Inflammatory macrophage (primary cell): ENCODE data around the gene OR2T27.
A peak's percentile ranks its signal among the peaks of the same experiment; 100 is the strongest.
"Not testable (repeated sequence)": the region's sequence is repeated elsewhere in the genome, so short reads cannot be mapped to it uniquely, and the experiment has no call there.

Experiments used
- DNase-seq, 2 donors: peaks; one replicate each; pipeline ENCODE4 v3.0.0-alpha.2; 2020 to 2022

OR2T27 gene

GRCh38 chr1:248640906-248641305 is 14.4 kb downstream of the OR2T27 start:
- not testable (repeated sequence) for DNase-seq

- DNase-seq: not testable (repeated sequence)
Observed at GRCh38 chr1:248639652-248640051, 15.7 kb downstream of the OR2T27 start.

- DNase-seq: not testable (repeated sequence)
Observed at GRCh38 chr1:248636612-248637011, 18.7 kb downstream of the OR2T27 start.

DNA sequence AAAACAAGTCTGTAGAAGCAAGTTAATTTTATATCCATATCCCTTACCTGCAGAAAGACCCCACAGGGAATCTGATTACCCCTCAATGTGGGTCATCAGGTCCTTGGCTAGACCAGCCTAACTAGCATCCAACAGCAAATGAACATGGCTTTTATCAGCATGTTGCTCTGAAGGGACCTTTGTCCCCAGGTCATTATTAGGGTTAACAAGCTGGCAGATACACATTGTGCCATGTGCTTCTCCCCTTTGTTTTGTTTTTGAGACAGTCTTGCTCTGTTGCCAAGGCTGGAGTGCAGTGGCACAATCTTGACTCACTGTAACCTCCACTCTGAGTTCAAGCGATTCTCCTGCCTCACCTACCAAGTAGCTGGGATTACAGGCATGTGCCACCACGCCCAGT is 20.3 kb downstream of the OR2T27 start, which contains the start of gene OR2T11:
Gene OR2T11, minus strand, starts transcription at position 101 of the 400 bp plus-strand sequence. CDS start 7,963 bp downstream, outside the sequence.
- not testable (repeated sequence) for DNase-seq

DNA sequence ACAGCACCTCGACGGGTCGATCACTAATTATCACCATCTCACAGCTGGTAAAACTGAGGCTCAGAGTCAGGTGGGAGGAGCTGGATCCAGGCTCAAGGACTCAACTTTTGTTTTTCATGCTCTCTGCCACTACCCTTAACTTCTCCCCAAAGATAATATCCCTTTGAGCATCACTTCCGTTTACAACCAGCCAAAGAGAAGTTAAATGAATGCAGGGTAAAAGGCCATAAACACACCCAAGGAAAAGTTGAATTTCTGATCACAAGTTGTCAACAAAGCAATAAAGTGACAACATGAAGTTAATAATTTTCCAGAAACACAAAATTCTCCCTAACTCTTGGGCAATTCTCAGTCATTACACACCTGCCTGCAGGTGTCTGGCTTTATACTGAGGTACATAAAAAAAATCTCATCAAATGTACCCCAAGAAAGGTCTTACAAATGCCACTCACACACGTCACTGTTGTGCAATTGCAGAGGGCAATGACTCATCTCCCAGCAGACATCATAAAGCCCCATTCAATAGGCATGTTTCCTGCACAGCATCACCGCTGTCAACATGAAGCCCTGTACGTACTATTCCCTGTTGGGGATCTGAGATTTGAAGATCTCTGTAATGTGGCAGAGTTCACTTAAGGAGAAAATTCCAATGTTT is 23.8 kb downstream of the OR2T27 start:
- peak; percentile 32 to 51 for DNase-seq

DNA sequence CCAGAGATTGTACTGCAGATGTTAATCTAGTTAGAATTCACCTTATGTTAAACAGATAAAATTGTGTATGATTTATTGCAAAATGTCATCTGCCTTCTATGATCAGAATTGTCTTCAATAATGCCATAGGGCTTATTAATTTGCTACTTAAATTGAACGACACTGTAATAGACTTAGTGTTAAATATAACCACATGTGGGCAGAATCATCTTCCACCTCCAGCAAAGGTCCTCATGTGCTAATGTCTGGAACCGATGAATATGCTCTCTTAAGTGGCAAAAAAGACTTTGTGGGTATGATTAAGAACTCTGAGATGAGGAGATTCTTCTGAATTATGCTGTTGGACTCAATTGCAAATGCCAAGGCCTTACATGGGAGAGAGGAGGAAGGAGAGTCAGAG is 24.8 kb downstream of the OR2T27 start:
- DNase-seq: no peak

- DNase-seq: no peak
Observed at GRCh38 chr1:248627971-248628844, 27.1 kb downstream of the OR2T27 start.

DNA sequence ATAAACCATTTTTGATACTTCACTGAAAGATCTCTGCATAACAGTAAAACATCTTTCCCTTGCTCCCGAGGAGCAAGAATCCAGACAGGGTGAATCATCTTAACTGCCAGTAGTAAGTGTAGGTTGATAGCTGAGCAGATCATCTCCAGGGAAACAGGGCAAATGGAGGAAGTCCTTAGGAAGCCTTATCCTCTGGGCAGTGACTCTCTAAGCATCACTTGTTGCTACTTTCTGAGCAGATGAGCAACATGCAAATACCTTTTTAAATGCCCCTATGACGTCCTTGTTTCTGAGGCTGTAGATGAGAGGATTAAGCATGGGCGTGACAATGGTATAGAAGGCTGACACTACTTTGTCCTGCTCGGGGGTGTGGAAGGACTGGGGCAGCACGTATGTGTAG is 29.4 kb downstream of the OR2T27 start:
- DNase-seq: no peak

DNA sequence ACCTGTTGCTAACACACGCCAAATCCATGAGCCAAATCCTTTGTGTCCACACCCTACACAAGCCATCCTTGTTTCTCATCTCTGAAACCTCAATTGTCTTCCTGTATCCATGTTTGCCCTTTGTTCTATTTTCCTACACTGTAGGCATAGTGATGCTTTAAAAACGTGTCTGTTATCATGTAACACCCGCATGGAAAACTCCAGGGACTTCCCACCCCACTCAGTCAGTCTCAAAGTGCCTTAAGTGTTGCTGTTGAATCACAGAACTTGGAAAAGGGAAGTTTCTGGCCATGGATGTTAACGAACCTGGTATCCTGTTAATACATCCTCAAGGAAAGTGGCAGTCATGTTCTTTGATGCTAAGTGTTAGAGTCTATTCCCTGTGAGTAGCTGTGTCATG is 30.2 kb downstream of the OR2T27 start:
- DNase-seq: no peak

DNA sequence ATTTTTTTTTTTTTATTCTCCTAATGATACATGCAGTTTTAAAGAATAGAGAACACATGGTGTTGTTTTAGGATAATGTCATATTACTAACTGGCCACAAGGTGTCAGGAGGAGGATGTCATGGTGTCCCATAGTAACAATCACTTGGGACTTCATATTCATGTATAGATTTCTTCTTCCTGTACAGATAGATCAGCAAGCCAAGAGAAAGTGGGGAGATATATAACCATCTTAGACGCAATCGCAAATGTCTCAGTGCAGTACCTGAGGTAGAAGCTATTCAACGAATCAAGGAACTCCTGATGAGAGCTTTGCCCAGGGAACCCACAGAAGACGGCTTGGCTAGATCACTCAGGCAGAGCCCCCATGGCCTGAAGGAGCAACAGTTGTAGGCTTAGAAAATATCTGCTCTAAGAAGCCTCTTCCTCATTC is 32.7 kb downstream of the OR2T27 start:
- DNase-seq: peak; percentile 60 to 63

GRCh38 chr1:248621770-248622169 is 33.6 kb downstream of the OR2T27 start:
- DNase-seq: no peak

DNA sequence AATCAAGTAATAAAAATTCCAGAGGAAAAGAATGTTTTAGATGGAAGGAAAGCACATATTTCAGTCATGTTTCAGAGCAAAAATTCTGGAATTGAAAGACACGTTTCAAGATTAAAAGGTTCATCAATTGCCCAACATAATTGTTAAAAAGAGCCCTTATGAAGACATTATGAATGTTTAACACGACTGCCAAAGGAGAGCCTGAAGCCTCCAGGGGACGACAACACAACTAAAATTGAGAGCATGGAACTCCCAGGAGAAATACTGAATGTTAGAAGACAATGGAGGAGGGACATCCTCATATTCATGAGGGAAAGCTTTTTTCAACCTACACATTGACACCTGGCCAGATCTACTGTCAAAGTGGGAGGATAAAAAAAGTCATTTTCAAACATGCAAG is 36.5 kb downstream of the OR2T27 start:
- DNase-seq: peak; percentile 67 to 69

DNA sequence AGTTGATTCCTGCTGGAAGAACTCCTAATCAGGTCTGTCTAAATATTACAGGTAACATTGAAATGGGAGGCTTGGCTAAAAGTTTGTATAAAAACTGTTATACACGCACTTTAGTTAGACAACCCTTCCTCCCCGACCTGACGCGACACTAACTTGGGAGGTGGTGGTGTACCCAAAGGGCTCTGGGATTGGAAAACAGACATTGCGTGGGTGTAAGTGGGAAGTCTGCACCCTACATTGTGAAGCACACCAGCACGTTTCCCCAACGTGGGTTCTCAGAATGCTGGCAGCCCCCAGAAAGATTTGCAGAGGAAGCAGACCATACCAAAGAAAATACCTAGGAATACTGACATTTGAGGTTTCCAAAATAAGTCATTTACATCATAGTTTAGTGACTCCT is 37.2 kb downstream of the OR2T27 start:
- DNase-seq: no peak

DNA sequence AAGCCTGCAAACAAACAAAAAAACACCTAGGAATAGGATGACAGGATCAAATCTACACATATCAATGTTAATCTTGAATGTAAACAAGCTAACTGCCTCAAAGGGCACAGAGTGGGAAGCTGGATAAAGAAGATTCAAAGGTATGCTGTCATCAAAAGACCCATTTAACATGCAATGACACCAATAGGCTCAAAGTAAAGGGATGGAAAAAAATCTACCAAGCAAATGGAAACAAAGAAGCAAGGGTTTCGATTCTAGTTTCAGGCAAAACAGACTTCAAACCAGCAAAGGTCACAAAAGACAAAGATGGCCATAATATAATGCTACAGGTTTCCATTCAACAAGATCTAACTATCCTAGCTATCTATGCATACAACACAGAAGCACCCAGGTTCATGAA is 41.6 kb downstream of the OR2T27 start:
- DNase-seq: no peak

DNA sequence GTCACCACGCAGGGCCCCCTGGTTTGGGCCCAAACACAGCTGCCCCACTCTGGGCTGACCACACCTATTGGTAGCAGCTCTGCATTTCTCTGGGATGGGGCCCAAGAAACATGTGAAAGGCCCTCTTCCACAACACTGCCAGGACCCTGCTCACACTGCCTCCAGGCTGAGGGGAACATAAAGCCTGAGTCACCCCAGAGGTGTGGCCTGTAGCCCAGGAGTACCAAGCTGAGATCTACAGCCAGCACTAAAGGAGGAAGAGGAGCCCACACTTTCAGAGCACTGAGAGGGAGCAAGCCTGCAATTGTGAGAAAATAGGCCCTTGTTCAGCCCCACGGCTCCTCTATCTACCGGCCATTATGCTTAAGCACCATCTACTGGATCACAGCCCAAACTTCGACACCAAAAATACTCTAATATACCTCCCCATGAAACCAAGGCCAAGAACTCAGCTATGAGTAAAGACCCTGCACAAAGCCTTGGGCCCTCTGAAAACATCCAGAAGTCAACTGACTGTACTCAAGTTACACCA is 43.4 kb downstream of the OR2T27 start:
- DNase-seq: peak; percentile 12 to 63

DNA sequence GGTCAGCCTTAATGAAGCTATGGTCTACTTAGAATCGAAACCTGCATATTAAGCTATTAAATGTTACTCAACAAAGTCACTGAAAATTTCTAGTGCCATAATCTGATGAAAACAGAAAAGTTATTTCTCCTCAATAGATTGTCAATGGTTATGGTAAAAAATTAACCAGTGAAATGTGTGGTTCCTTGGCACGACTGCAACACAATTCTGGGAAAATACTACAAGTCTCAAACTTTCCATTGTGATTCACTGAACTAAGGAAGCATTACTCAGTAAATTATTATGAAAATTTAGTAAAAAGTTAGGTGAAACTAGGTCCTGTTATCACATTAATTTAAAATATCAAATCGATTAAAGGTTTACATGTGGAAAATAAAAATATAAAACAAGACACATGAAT is 45.0 kb downstream of the OR2T27 start:
- DNase-seq: no peak
